ENCODE measurements around the gene GLI1.

The GLI1 gene

GRCh38 chr12:57433370-57433769 is 26.2 kb upstream of the GLI1 start:
- H3K79me2 ChIP-seq (ENCODE audit: insufficient read depth, low read length), result peaks cover 19% of the 10 kb centered on the region

GRCh38 chr12:57434517-57435223 is 24.9 kb upstream of the GLI1 start, which contains the start of gene INHBC:
Gene INHBC (plus strand): TSS chr12:57434784. CDS start chr12:57434887, 103 bp downstream.
- H3K9ac ChIP-seq (ENCODE audit: low read length), result no peak within 1 kb of the TSS

More at GRCh38 chr12:57433370-57433769, 26.2 kb upstream of the GLI1 start:
- Histone ChIP-seq H2AFZ (ENCODE audit: low read depth, low read length, severe bottlenecking) (no peak overlapping the region), H3K4me3 (ENCODE audit: insufficient read depth, low read length, poor library complexity, severe bottlenecking) (no peak overlapping the region), H3K9ac (ENCODE audit: low read length) (no peak overlapping the region), H3K9me3 (ENCODE audit: insufficient read depth, low read length) (no peaks in the 10 kb centered on the region), H3F3A (ENCODE audit: insufficient read depth) (peaks cover 13% of the 10 kb centered on the region), H3K27ac (ENCODE audit: low read depth, low read length) (no peak overlapping the region), H4K20me1 (ENCODE audit: low read depth, low read length) (no peaks in the 10 kb centered on the region), H3K9me2 (replicated peaks; ENCODE audit: insufficient read depth, low read length) (no peaks in the 10 kb centered on the region), H3K27me3 (ENCODE audit: low read length) (no peaks in the 10 kb centered on the region), H3K4me2 (ENCODE audit: low read depth, low read length, poor library complexity, severe bottlenecking) (no peak overlapping the region), H3K36me3 (ENCODE audit: low read length) (no peaks in the 10 kb centered on the region)
- TF ChIP-seq EZH2phosphoT487 (conservative IDR thresholded peaks at IDR 0.05; ENCODE audit: low read length), result no peak

DNA sequence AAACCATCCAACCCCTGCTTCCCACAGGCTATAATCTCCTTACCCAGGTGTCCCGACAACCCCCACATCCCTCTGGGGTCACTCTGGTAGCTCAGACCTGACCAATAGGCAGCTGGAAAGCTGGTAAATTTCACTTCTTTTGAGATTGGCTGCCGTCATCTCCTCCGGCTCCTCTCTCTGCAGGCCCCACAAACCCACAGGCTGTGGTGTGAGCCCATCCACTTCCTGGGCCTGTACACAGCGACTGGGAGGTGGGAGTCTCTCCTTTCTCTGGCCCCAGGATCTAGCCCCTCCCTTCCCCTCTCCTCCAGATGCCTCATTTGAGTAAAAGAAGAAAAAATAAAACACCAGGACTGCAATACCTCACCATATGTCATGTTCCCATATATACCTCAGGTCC is 24.3 kb upstream of the GLI1 start:
- H3K27me3 ChIP-seq (ENCODE audit: low read length), result no peaks in the 10 kb centered on the region
- H3F3A ChIP-seq (ENCODE audit: insufficient read depth), result peaks cover 7% of the 10 kb centered on the region
- no peak overlapping the region for H3K9ac ChIP-seq (ENCODE audit: low read length)
- no peaks in the 10 kb centered on the region for H3K36me3 ChIP-seq (ENCODE audit: low read length)
- H2AFZ ChIP-seq (ENCODE audit: low read depth, low read length, severe bottlenecking), result no peak overlapping the region
- TF ChIP-seq, protein P1, sequence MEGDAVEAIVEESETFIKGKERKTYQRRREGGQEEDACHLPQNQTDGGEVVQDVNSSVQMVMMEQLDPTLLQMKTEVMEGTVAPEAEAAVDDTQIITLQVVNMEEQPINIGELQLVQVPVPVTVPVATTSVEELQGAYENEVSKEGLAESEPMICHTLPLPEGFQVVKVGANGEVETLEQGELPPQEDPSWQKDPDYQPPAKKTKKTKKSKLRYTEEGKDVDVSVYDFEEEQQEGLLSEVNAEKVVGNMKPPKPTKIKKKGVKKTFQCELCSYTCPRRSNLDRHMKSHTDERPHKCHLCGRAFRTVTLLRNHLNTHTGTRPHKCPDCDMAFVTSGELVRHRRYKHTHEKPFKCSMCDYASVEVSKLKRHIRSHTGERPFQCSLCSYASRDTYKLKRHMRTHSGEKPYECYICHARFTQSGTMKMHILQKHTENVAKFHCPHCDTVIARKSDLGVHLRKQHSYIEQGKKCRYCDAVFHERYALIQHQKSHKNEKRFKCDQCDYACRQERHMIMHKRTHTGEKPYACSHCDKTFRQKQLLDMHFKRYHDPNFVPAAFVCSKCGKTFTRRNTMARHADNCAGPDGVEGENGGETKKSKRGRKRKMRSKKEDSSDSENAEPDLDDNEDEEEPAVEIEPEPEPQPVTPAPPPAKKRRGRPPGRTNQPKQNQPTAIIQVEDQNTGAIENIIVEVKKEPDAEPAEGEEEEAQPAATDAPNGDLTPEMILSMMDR (IDR thresholded peaks at IDR 0.05; ENCODE audit: insufficient read depth, low read length, poor library complexity, severe bottlenecking), result no peak
- no peak for TF ChIP-seq EZH2phosphoT487 (conservative IDR thresholded peaks at IDR 0.05; ENCODE audit: low read length)
- H3K27ac ChIP-seq (ENCODE audit: low read depth, low read length), result no peak overlapping the region
- H3K9me3 ChIP-seq (ENCODE audit: insufficient read depth, low read length), result no peaks in the 10 kb centered on the region
- H3K9me2 ChIP-seq (replicated peaks; ENCODE audit: insufficient read depth, low read length), result no peaks in the 10 kb centered on the region
- no peaks in the 10 kb centered on the region for H4K20me1 ChIP-seq (ENCODE audit: low read depth, low read length)
- H3K79me2 ChIP-seq (ENCODE audit: insufficient read depth, low read length), result peaks cover under 1% of the 10 kb centered on the region; the same call in 1 of the 2 replicates
- no peak overlapping the region for H3K4me2 ChIP-seq (ENCODE audit: low read depth, low read length, poor library complexity, severe bottlenecking)
- no peak overlapping the region for H3K4me3 ChIP-seq (ENCODE audit: insufficient read depth, low read length, poor library complexity, severe bottlenecking)

More at GRCh38 chr12:57434517-57435223, 24.9 kb upstream of the GLI1 start, which contains the start of gene INHBC:
- H3K27me3 ChIP-seq (ENCODE audit: low read length), result no peaks in the 10 kb centered on the region
- H4K20me1 ChIP-seq (ENCODE audit: low read depth, low read length), result no peaks in the 10 kb centered on the region
- H3K36me3 ChIP-seq (ENCODE audit: low read length), result no peaks in the 10 kb centered on the region
- peaks cover 7% of the 10 kb centered on the region for H3F3A ChIP-seq (ENCODE audit: insufficient read depth)
- H3K9me2 ChIP-seq (replicated peaks; ENCODE audit: insufficient read depth, low read length), result no peaks in the 10 kb centered on the region
- TF ChIP-seq, protein P1 (IDR thresholded peaks at IDR 0.05; ENCODE audit: insufficient read depth, low read length, poor library complexity, severe bottlenecking), result no peak
- no peak for TF ChIP-seq EZH2phosphoT487 (conservative IDR thresholded peaks at IDR 0.05; ENCODE audit: low read length)
- H2AFZ ChIP-seq (ENCODE audit: low read depth, low read length, severe bottlenecking), result no peak within 1 kb of the TSS
- H3K4me3 ChIP-seq (ENCODE audit: insufficient read depth, low read length, poor library complexity, severe bottlenecking), result no peak within 1 kb of the TSS
- no peak within 1 kb of the TSS for H3K27ac ChIP-seq (ENCODE audit: low read depth, low read length)
- H3K4me2 ChIP-seq (ENCODE audit: low read depth, low read length, poor library complexity, severe bottlenecking), result no peak within 1 kb of the TSS
- H3K9me3 ChIP-seq (ENCODE audit: insufficient read depth, low read length), result no peaks in the 10 kb centered on the region
- peaks cover 7% of the 10 kb centered on the region for H3K79me2 ChIP-seq (ENCODE audit: insufficient read depth, low read length)

DNA sequence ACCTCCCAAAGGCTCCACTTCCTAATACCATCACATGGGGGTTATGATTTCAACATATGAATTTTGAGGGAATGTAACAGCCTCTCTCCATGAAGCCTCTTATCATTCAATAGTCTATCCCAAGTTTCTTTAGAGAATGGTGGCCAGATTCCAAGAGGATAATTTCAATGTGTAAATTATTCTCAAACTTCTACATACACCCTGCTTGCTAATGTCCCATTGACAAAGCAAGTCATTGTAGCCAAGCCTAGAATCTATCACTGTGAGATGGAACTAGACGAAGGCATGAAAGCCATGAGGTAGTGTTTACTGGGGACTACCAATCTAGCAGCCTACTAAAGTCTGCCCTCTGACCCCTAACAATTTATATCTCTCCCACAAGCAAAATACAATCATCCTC is 21.2 kb upstream of the GLI1 start:
- Histone ChIP-seq H3K4me2 (ENCODE audit: low read depth, low read length, poor library complexity, severe bottlenecking) (no peak overlapping the region), H3K27ac (ENCODE audit: low read depth, low read length) (no peak overlapping the region), H3F3A (ENCODE audit: insufficient read depth) (no peaks in the 10 kb centered on the region), H3K9me2 (replicated peaks; ENCODE audit: insufficient read depth, low read length) (no peaks in the 10 kb centered on the region), H3K9ac (ENCODE audit: low read length) (no peak overlapping the region), H2AFZ (ENCODE audit: low read depth, low read length, severe bottlenecking) (no peak overlapping the region), H3K27me3 (ENCODE audit: low read length) (peaks cover 3% of the 10 kb centered on the region; the same call in 1 of the 2 replicates), H3K9me3 (ENCODE audit: insufficient read depth, low read length) (no peaks in the 10 kb centered on the region), H3K36me3 (ENCODE audit: low read length) (no peaks in the 10 kb centered on the region), H3K4me3 (ENCODE audit: insufficient read depth, low read length, poor library complexity, severe bottlenecking) (no peak overlapping the region), H3K79me2 (ENCODE audit: insufficient read depth, low read length) (no peaks in the 10 kb centered on the region), H4K20me1 (ENCODE audit: low read depth, low read length) (no peaks in the 10 kb centered on the region)
- TF ChIP-seq EZH2phosphoT487 (conservative IDR thresholded peaks at IDR 0.05; ENCODE audit: low read length), result no peak
- TF ChIP-seq, protein P1 (IDR thresholded peaks at IDR 0.05; ENCODE audit: insufficient read depth, low read length, poor library complexity, severe bottlenecking), result no peak
